H9 (cell line): Measurements from ENCODE around the gene MBP. TPM values are rescaled to one million over a fixed set of nuclear protein-coding genes. Genes with fewer than 3 reads are reported as not detected.

Source experiments
- DNase-seq: peaks from one replicate; pipeline ENCODE4 v3.0.0-alpha.2; 2017
- H2AFZ ChIP-seq: one replicate; pipeline ENCODE4 v1.6.1; 2013; ENCODE audit warnings: mild to moderate bottlenecking, low read length, control low read depth, moderate library complexity
- H2AK5ac ChIP-seq: 2 replicates; pipeline ENCODE4 v1.6.1; 2013; ENCODE audit warnings: low read length, control low read depth, mixed read lengths; ENCODE audit not compliant: insufficient read length
- H2BK120ac ChIP-seq: one replicate; pipeline ENCODE4 v1.6.1; 2013; ENCODE audit warnings: low read depth, mild to moderate bottlenecking, low read length, control low read depth, inconsistent platforms; ENCODE audit not compliant: poor library complexity, severe bottlenecking
- H2BK12ac ChIP-seq: 2 replicates; pipeline ENCODE4 v1.6.1; 2013; ENCODE audit warnings: low read length, control low read depth, mixed read lengths, low read depth; ENCODE audit not compliant: insufficient read length
- H2BK15ac ChIP-seq: 2 replicates; pipeline ENCODE4 v1.6.1; 2013; ENCODE audit warnings: low read depth, low read length, control low read depth
- H2BK20ac ChIP-seq: one replicate; pipeline ENCODE4 v1.6.1; 2013; ENCODE audit warnings: low read depth, mild to moderate bottlenecking, low read length, control low read depth, inconsistent platforms; ENCODE audit not compliant: poor library complexity, severe bottlenecking
- H2BK5ac ChIP-seq: 2 replicates; pipeline ENCODE4 v1.6.1; 2013; ENCODE audit warnings: low read length, control low read depth, mixed read lengths; ENCODE audit not compliant: insufficient read length
- H3K14ac ChIP-seq: 2 replicates; pipeline ENCODE4 v1.6.1; 2013; ENCODE audit warnings: low read length, control low read depth; ENCODE audit not compliant: insufficient read depth
- H3K18ac ChIP-seq: 2 replicates; pipeline ENCODE4 v1.6.1; 2013; ENCODE audit warnings: low read depth, mild to moderate bottlenecking, mixed read lengths, low read length, control low read depth; ENCODE audit not compliant: insufficient read length
- H3K23ac ChIP-seq: 2 replicates; pipeline ENCODE4 v1.6.1; 2013; ENCODE audit warnings: low read length, control low read depth, mixed read lengths, low read depth; ENCODE audit not compliant: insufficient read length
- H3K23me2 ChIP-seq: 2 replicates; pipeline ENCODE4 v1.6.1; 2013; ENCODE audit warnings: low read depth, mild to moderate bottlenecking, mixed read lengths, low read length, control low read depth; ENCODE audit not compliant: insufficient read length, poor library complexity, severe bottlenecking
- H3K27ac ChIP-seq: 2 replicates; pipeline ENCODE4 v1.5.1; 2013; ENCODE audit warnings: low read length, control low read depth, mixed read lengths, low read depth; ENCODE audit not compliant: insufficient read length
- H3K27me3 ChIP-seq: 2 replicates; pipeline ENCODE4 v1.6.1; 2013; ENCODE audit warnings: low read length, control low read depth, inconsistent platforms; ENCODE audit not compliant: insufficient read depth
- H3K4ac ChIP-seq: 2 replicates; pipeline ENCODE4 v1.6.1; 2013; ENCODE audit warnings: low read depth, mild to moderate bottlenecking, control low read depth, inconsistent platforms, low read length, moderate library complexity
- H3K4me1 ChIP-seq: 2 replicates; pipeline ENCODE4 v1.6.1; 2013; ENCODE audit warnings: low read length, control low read depth, inconsistent platforms; ENCODE audit not compliant: insufficient read depth
- H3K4me2 ChIP-seq: 2 replicates; pipeline ENCODE4 v1.6.1; 2013; ENCODE audit warnings: low read length, control low read depth, mixed read lengths; ENCODE audit not compliant: insufficient read length, insufficient read depth
- H3K56ac ChIP-seq: 2 replicates; pipeline ENCODE4 v1.6.1; 2013; ENCODE audit warnings: low read depth, mild to moderate bottlenecking, mixed read lengths, low read length, control low read depth; ENCODE audit not compliant: insufficient read length
- H3K79me1 ChIP-seq: 2 replicates; pipeline ENCODE4 v1.6.1; 2013; ENCODE audit warnings: low read depth, mild to moderate bottlenecking, moderate library complexity, low read length, control low read depth, inconsistent platforms; ENCODE audit not compliant: insufficient read depth, poor library complexity, severe bottlenecking
- H3K79me2 ChIP-seq: 2 replicates; pipeline ENCODE4 v1.6.1; 2013; ENCODE audit warnings: low read length, control low read depth, inconsistent platforms; ENCODE audit not compliant: insufficient read depth
- H3K9ac ChIP-seq: 2 replicates; pipeline ENCODE4 v1.6.1; 2013; ENCODE audit warnings: low read length, control low read depth, mixed read lengths; ENCODE audit not compliant: insufficient read length; ENCODE audit errors: extremely low read depth
- H3K9me3 ChIP-seq: one replicate; pipeline ENCODE4 v1.6.1; 2013; ENCODE audit warnings: low read depth, low read length, inconsistent platforms; ENCODE audit not compliant: control insufficient read depth
- H3T11ph ChIP-seq: one replicate; pipeline ENCODE4 v1.6.1; 2013; ENCODE audit warnings: mild to moderate bottlenecking, low read length, control low read depth, inconsistent platforms
- H4K20me1 ChIP-seq: one replicate; pipeline ENCODE4 v1.6.1; 2013; ENCODE audit not compliant: control insufficient read depth, insufficient read length, insufficient read depth
- H4K5ac ChIP-seq: 2 replicates; pipeline ENCODE4 v1.6.1; 2013; ENCODE audit warnings: low read depth, mild to moderate bottlenecking, mixed read lengths, low read length, control low read depth; ENCODE audit not compliant: insufficient read length
- H4K8ac ChIP-seq: replicated peaks from 2 replicates; pipeline ENCODE4 v1.6.1; 2013; ENCODE audit warnings: low read length, control low read depth, mixed read lengths, low read depth; ENCODE audit not compliant: insufficient read length
- H4K91ac ChIP-seq: 2 replicates; pipeline ENCODE4 v1.6.1; 2013; ENCODE audit warnings: low read depth, mild to moderate bottlenecking, moderate library complexity, mixed read lengths, low read length, control low read depth; ENCODE audit not compliant: insufficient read length
- H3K27ac Mint-ChIP-seq, 3 experiments: 2 replicates in 2 of 3; 3 replicates in 1 of 3; pipeline ENCODE4 v1.8.0; 2020 to 2021; ENCODE audit warnings: mixed read lengths in 3 of 3, mild to moderate bottlenecking in 1 of 3, moderate library complexity in 1 of 3
- H3K27me3 Mint-ChIP-seq: 2 replicates; pipeline ENCODE4 v1.8.0; 2021; ENCODE audit warnings: low read depth, mild to moderate bottlenecking, moderate library complexity, mixed read lengths
- H3K36me3 Mint-ChIP-seq, 3 experiments: 2 replicates in 2 of 3; 3 replicates in 1 of 3; pipeline ENCODE4 v1.8.0; 2020 to 2021; ENCODE audit warnings: low read depth in 3 of 3, mixed read lengths in 3 of 3; ENCODE audit not compliant: insufficient read depth in 1 of 3
- H3K4me1 Mint-ChIP-seq, 2 experiments: 2 replicates each; pipeline ENCODE4 v1.8.0; 2020; ENCODE audit warnings: mixed read lengths in 2 of 2
- H3K4me3 Mint-ChIP-seq, 2 experiments: 2 replicates in 1 of 2; 3 replicates in 1 of 2; pipeline ENCODE4 v1.8.0; 2020 to 2021; ENCODE audit warnings: mild to moderate bottlenecking in 2 of 2, mixed read lengths in 2 of 2, moderate library complexity in 1 of 2
- H3K9me3 Mint-ChIP-seq, 2 experiments: 2 replicates in 1 of 2; 3 replicates in 1 of 2; pipeline ENCODE4 v1.8.0; 2020; ENCODE audit warnings: mild to moderate bottlenecking in 2 of 2, mixed read lengths in 2 of 2, moderate library complexity in 1 of 2
- WGBS: extraction: QIAGEN DNeasy Blood & Tissue Kit; methylation state at CpG from one replicate; pipeline ENCODE4 v1.1.7; 2013; ENCODE audit warnings: missing lambda C conversion rate, low lambda C conversion rate, mixed read lengths; ENCODE audit not compliant: insufficient read length; ENCODE audit errors: extremely low coverage; 5-methylcytosine and 5-hydroxymethylcytosine counted together
- total RNA-seq: library from RNA; stranded (reverse); gene quantifications from 2 replicates; pipeline ENCODE4 v1.2.1, GENCODE V29; 2021
- TF ChIP-seq, protein P1 (sequence below): fragments of 200-600 bp; sonication (generic); conservative IDR thresholded peaks from 3 replicates; pipeline ENCODE4 v1.8.0; 2021; ENCODE audit warnings: antibody characterized with exemption, mild to moderate bottlenecking

MBP gene
- total RNA-seq, 1 experiment from 2014 or later: 8.6 TPM

GRCh38 chr18:77098538-77099174 lies 33.9 kb downstream of the MBP start:
- Histone ChIP-seq H3K14ac (no peak overlapping the region), H3K9me3 (no peaks in the 10 kb centered on the region), H3K79me1 (no peaks in the 10 kb centered on the region), H3K4me2 (peak overlapping the region; percentile 4), H3K56ac (no peak overlapping the region), H3T11ph (no peak overlapping the region), H4K8ac (no peak overlapping the region), H3K18ac (no peak overlapping the region), H3K23me2 (no peaks in the 10 kb centered on the region), H2AK5ac (no peak overlapping the region), H2BK15ac (no peak overlapping the region), H3K27ac (no peak overlapping the region), H3K23ac (no peak overlapping the region), H2BK5ac (no peak overlapping the region), H3K27me3 (no peaks in the 10 kb centered on the region), H4K20me1 (no peaks in the 10 kb centered on the region), H3K9ac (no peak overlapping the region), H2BK12ac (no peak overlapping the region), H4K91ac (no peak overlapping the region), H3K4me1 (peaks cover 4% of the 10 kb centered on the region; the same call in 1 of the 2 replicates), H2BK20ac (no peak overlapping the region), H2AFZ (no peak overlapping the region), H3K79me2 (no peaks in the 10 kb centered on the region), H3K4ac (no peak overlapping the region), H4K5ac (no peak overlapping the region), H2BK120ac (no peak overlapping the region)
- Mint-ChIP-seq H3K27me3 (no peaks in the 10 kb centered on the region), H3K36me3 (peaks cover 0 to 2% (median 0%) of the 10 kb centered on the region in 3 experiments; a peak in 2 of 7 replicates), H3K9me3 (no peaks in the 10 kb centered on the region; a peak in 1 of 5 replicates), H3K4me1 (peaks cover 49 to 55% of the 10 kb centered on the region in 2 experiments), H3K27ac (peak overlapping the region in 1 of 3 experiments; percentile 74; a peak in 1 of 7 replicates), H3K4me3 (no peak overlapping the region; a peak in 1 of 5 replicates)
- no peak for DNase-seq
- no CpG with 5 or more reads among the region's 17 CpGs for WGBS
- TF ChIP-seq, protein P1, sequence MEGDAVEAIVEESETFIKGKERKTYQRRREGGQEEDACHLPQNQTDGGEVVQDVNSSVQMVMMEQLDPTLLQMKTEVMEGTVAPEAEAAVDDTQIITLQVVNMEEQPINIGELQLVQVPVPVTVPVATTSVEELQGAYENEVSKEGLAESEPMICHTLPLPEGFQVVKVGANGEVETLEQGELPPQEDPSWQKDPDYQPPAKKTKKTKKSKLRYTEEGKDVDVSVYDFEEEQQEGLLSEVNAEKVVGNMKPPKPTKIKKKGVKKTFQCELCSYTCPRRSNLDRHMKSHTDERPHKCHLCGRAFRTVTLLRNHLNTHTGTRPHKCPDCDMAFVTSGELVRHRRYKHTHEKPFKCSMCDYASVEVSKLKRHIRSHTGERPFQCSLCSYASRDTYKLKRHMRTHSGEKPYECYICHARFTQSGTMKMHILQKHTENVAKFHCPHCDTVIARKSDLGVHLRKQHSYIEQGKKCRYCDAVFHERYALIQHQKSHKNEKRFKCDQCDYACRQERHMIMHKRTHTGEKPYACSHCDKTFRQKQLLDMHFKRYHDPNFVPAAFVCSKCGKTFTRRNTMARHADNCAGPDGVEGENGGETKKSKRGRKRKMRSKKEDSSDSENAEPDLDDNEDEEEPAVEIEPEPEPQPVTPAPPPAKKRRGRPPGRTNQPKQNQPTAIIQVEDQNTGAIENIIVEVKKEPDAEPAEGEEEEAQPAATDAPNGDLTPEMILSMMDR: no peak
